A172 (cell line): Measurements from ENCODE around the gene NRF1. TPM values are rescaled to one million over a fixed set of nuclear protein-coding genes. Genes with fewer than 3 reads are reported as not detected.

Source experiments
- DNase-seq: peaks from one replicate; pipeline ENCODE4 v3.0.0-alpha.2; 2015; ENCODE audit warnings: low spot score
- total RNA-seq: library from RNA; depleted of rRNA; stranded (reverse); fragments of >200 nt; shearing (Covaris generic); gene quantifications from 2 replicates; pipeline ENCODE4 v1.2.3, GENCODE V29; 2014

Gene NRF1
- total RNA-seq, 1 experiment from 2014 or later = 6.0 TPM

- no peak for DNase-seq
These were observed 73.3 kb downstream of the NRF1 start for GRCh38 chr7:129684777-129685176.

GRCh38 chr7:129686063-129686462 is 74.5 kb downstream of the NRF1 start:
- DNase-seq = no peak

GRCh38 chr7:129688503-129689222 is 77.1 kb downstream of the NRF1 start:
- no peak for DNase-seq

GRCh38 chr7:129689995-129690581 is 78.6 kb downstream of the NRF1 start:
- DNase-seq = no peak

GRCh38 chr7:129690701-129691100 is 79.2 kb downstream of the NRF1 start:
- no peak for DNase-seq

GRCh38 chr7:129698516-129699418 is 87.2 kb downstream of the NRF1 start:
- no peak for DNase-seq

GRCh38 chr7:129702316-129702715 is 90.8 kb downstream of the NRF1 start:
- DNase-seq = no peak

- no peak for DNase-seq
These were observed 91.3 kb downstream of the NRF1 start for GRCh38 chr7:129702761-129703338.

- DNase-seq = no peak
These were observed 92.2 kb downstream of the NRF1 start for GRCh38 chr7:129703751-129704150.

GRCh38 chr7:129707910-129708499 is 96.5 kb downstream of the NRF1 start:
- DNase-seq = no peak

- no peak for DNase-seq
These were observed 102.0 kb downstream of the NRF1 start for GRCh38 chr7:129713544-129713943.

GRCh38 chr7:129714514-129715063 is 103.1 kb downstream of the NRF1 start:
- no peak for DNase-seq

GRCh38 chr7:129719980-129720732 is 108.6 kb downstream of the NRF1 start:
- DNase-seq = no peak

- DNase-seq = no peak
These were observed 109.5 kb downstream of the NRF1 start for GRCh38 chr7:129721068-129721467.

GRCh38 chr7:129723679-129724078 is 112.2 kb downstream of the NRF1 start:
- no peak for DNase-seq

GRCh38 chr7:129724796-129725195 is 113.3 kb downstream of the NRF1 start:
- no peak for DNase-seq

- DNase-seq = no peak
These were observed 117.5 kb downstream of the NRF1 start for GRCh38 chr7:129728875-129729467.

GRCh38 chr7:129729511-129729910 is 118.0 kb downstream of the NRF1 start:
- DNase-seq = no peak

GRCh38 chr7:129730159-129730558 is 118.6 kb downstream of the NRF1 start:
- no peak for DNase-seq

GRCh38 chr7:129734400-129734799 is 122.9 kb downstream of the NRF1 start:
- DNase-seq = no peak
